ENCODE results near the gene EGFL6.

Gene EGFL6

DNA sequence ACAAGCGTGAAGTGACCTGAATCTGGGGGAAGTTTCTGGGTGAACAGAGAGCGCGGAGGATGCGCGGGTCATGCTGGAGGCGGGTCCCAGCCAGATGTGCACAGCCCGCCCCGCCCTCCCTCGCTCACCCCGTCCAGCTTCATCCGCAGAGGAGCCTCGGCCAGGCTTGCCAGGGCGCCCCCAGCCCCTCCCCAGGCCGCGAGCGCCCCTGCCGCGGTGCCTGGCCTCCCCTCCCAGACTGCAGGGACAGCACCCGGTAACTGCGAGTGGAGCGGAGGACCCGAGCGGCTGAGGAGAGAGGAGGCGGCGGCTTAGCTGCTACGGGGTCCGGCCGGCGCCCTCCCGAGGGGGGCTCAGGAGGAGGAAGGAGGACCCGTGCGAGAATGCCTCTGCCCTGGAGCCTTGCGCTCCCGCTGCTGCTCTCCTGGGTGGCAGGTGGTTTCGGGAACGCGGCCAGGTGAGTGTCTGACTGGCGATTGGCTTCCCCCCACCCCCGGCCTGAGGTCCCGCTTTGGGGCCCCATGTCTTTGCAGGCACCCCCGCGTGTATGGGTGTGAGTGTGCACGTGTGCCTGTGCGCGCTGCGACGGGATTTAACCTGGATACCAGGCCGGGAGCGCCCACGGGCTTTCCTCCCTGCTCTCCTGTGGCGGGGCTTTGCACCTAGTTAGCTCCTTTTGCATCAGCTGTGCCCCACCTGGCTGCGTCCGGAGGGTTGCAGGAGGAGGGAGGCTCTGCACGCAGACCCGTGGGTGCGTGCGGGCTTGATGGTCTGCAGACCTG lies at the start of gene EGFL6:
Gene EGFL6 (plus strand): TSS at position 123 of the 782 bp plus-strand sequence. CDS start 261 bp downstream, at position 384.
- Histone ChIP-seq H2AFZ (ENCODE audit: low read length, unreplicated experiment) (no peak within 1 kb of the TSS), H3K79me2 (ENCODE audit: control insufficient read depth, insufficient read depth, low read length, unreplicated experiment) (no peaks in the 10 kb centered on the region), H3K27me3 (ENCODE audit: insufficient read depth, low read length) (peaks cover 89% of the 10 kb centered on the region), H3K4me1 (ENCODE audit: control insufficient read depth, insufficient read depth, low read length, unreplicated experiment) (no peaks in the 10 kb centered on the region), H3K36me3 (ENCODE audit: insufficient read depth, low read length) (no peaks in the 10 kb centered on the region), H3K4me3 (ENCODE audit: low read depth, low read length) (no peak within 1 kb of the TSS), H3K27ac (ENCODE audit: low read depth, low read length) (no peak within 1 kb of the TSS)

GRCh38 chrX:13520351-13520750 lies 49.0 kb upstream of the EGFL6 start:
- Histone ChIP-seq H2AFZ (ENCODE audit: low read length, unreplicated experiment) (no peak overlapping the region), H3K27me3 (ENCODE audit: insufficient read depth, low read length) (peaks cover 18% of the 10 kb centered on the region; the same call in 1 of the 2 replicates), H3K27ac (ENCODE audit: low read depth, low read length) (no peak overlapping the region), H3K79me2 (ENCODE audit: control insufficient read depth, insufficient read depth, low read length, unreplicated experiment) (no peaks in the 10 kb centered on the region), H3K4me3 (ENCODE audit: low read depth, low read length) (no peak overlapping the region), H3K36me3 (ENCODE audit: insufficient read depth, low read length) (no peaks in the 10 kb centered on the region), H3K4me1 (ENCODE audit: control insufficient read depth, insufficient read depth, low read length, unreplicated experiment) (peaks cover 6% of the 10 kb centered on the region)

DNA sequence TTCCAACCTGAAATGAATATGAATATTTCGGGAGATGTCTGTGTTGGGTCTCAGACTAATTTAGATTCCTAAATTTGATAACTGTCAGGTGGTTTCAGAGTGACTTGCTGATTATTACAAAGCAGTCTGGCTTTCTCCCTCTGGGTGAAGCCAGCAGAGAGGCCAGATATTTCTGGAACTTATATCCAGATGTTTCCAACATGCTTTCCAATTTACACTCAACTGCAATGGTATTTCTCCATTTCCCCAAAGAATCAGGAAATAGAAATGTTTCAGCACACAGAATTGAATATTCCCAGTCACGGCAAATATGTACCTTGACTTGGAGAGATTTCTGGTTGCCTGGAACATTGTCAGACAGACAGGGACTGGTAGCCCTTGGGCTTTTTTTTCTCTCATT lies 48.5 kb upstream of the EGFL6 start:
- H3K4me1 ChIP-seq (ENCODE audit: control insufficient read depth, insufficient read depth, low read length, unreplicated experiment) = peaks cover 6% of the 10 kb centered on the region
- H3K79me2 ChIP-seq (ENCODE audit: control insufficient read depth, insufficient read depth, low read length, unreplicated experiment) = no peaks in the 10 kb centered on the region
- no peaks in the 10 kb centered on the region for H3K36me3 ChIP-seq (ENCODE audit: insufficient read depth, low read length)
- no peak overlapping the region for H3K4me3 ChIP-seq (ENCODE audit: low read depth, low read length)
- H3K27ac ChIP-seq (ENCODE audit: low read depth, low read length) = no peak overlapping the region
- peaks cover 24% of the 10 kb centered on the region; the same call in 1 of the 2 replicates for H3K27me3 ChIP-seq (ENCODE audit: insufficient read depth, low read length)
- peak overlapping the region; percentile 14 for H2AFZ ChIP-seq (ENCODE audit: low read length, unreplicated experiment)

GRCh38 chrX:13522811-13523210 lies 46.6 kb upstream of the EGFL6 start:
- peaks cover 24% of the 10 kb centered on the region; the same call in 1 of the 2 replicates for H3K27me3 ChIP-seq (ENCODE audit: insufficient read depth, low read length)
- no peak overlapping the region for H3K4me3 ChIP-seq (ENCODE audit: low read depth, low read length)
- no peaks in the 10 kb centered on the region for H3K36me3 ChIP-seq (ENCODE audit: insufficient read depth, low read length)
- H2AFZ ChIP-seq (ENCODE audit: low read length, unreplicated experiment) = no peak overlapping the region
- no peak overlapping the region for H3K27ac ChIP-seq (ENCODE audit: low read depth, low read length)
- no peaks in the 10 kb centered on the region for H3K79me2 ChIP-seq (ENCODE audit: control insufficient read depth, insufficient read depth, low read length, unreplicated experiment)
- peaks cover 6% of the 10 kb centered on the region for H3K4me1 ChIP-seq (ENCODE audit: control insufficient read depth, insufficient read depth, low read length, unreplicated experiment)

DNA sequence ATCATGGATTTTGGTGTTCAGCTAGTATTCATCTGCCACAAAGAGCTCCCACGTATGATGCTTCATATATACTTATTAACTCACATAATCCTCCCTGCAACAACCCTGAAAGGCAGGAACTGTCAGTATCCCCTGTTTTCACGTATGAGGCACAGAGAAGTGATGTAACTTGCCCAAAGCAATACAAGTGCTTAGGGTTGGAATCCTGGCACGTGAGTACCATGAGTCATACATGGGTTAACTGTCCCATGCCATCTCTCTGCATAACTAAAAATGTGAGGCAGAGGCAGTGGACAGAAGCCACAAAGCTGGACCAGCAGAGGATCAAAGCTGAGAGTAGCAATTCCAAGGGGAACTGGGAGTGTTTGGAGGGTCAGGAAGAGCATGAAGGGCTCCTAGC lies 35.7 kb upstream of the EGFL6 start:
- no peak overlapping the region for H2AFZ ChIP-seq (ENCODE audit: low read length, unreplicated experiment)
- no peak overlapping the region for H3K4me3 ChIP-seq (ENCODE audit: low read depth, low read length)
- no peaks in the 10 kb centered on the region for H3K79me2 ChIP-seq (ENCODE audit: control insufficient read depth, insufficient read depth, low read length, unreplicated experiment)
- no peaks in the 10 kb centered on the region for H3K27me3 ChIP-seq (ENCODE audit: insufficient read depth, low read length)
- H3K36me3 ChIP-seq (ENCODE audit: insufficient read depth, low read length) = no peaks in the 10 kb centered on the region
- H3K27ac ChIP-seq (ENCODE audit: low read depth, low read length) = no peak overlapping the region
- peaks cover 11% of the 10 kb centered on the region for H3K4me1 ChIP-seq (ENCODE audit: control insufficient read depth, insufficient read depth, low read length, unreplicated experiment)

DNA sequence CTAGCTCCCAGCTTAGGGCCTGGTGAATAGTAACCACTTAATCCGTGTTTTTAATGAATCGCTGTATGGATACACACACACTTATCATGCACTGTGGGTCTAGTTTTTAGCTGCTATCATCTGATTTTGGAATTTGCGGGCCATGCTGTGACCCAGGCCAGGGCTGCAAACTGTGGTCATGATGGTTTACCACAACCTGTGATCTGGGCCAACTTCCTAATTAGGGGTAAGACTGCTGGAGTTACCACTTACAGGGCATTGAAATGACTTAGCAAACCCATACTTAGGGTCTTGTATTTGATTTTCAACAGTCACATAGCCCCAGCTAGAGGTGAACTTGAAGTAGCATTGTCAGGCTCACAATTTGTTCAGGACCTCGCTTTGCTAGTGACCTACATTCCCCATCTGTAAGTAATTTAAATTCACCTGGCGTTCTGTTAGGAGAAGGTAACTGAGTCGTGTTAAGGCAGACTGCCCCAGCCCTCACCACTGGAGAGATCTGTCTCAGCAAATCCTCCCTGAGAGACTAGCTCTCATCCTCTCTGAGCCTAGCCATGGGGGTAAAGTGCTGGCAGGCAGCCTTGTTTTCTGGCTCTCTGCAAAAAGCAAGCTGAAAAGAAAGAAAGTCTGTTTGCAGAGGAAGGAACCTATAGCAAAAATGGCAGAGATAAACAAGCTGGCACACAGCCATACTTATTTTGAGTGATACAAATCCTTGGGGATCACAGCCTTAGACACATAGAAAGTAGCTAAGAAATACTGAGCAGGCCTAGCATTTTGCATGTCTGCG lies 33.8 kb upstream of the EGFL6 start:
- no peaks in the 10 kb centered on the region for H3K27me3 ChIP-seq (ENCODE audit: insufficient read depth, low read length)
- H2AFZ ChIP-seq (ENCODE audit: low read length, unreplicated experiment) = no peak overlapping the region
- no peaks in the 10 kb centered on the region for H3K36me3 ChIP-seq (ENCODE audit: insufficient read depth, low read length)
- no peak overlapping the region for H3K4me3 ChIP-seq (ENCODE audit: low read depth, low read length)
- H3K4me1 ChIP-seq (ENCODE audit: control insufficient read depth, insufficient read depth, low read length, unreplicated experiment) = peaks cover 11% of the 10 kb centered on the region
- H3K27ac ChIP-seq (ENCODE audit: low read depth, low read length) = no peak overlapping the region
- no peaks in the 10 kb centered on the region for H3K79me2 ChIP-seq (ENCODE audit: control insufficient read depth, insufficient read depth, low read length, unreplicated experiment)

- H3K4me1 ChIP-seq (ENCODE audit: control insufficient read depth, insufficient read depth, low read length, unreplicated experiment) = peaks cover 11% of the 10 kb centered on the region
- H2AFZ ChIP-seq (ENCODE audit: low read length, unreplicated experiment) = no peak overlapping the region
- no peak overlapping the region for H3K27ac ChIP-seq (ENCODE audit: low read depth, low read length)
- H3K27me3 ChIP-seq (ENCODE audit: insufficient read depth, low read length) = no peaks in the 10 kb centered on the region
- no peaks in the 10 kb centered on the region for H3K36me3 ChIP-seq (ENCODE audit: insufficient read depth, low read length)
- H3K4me3 ChIP-seq (ENCODE audit: low read depth, low read length) = no peak overlapping the region
- H3K79me2 ChIP-seq (ENCODE audit: control insufficient read depth, insufficient read depth, low read length, unreplicated experiment) = no peaks in the 10 kb centered on the region
These were observed 32.9 kb upstream of the EGFL6 start for GRCh38 chrX:13536551-13536950.

DNA sequence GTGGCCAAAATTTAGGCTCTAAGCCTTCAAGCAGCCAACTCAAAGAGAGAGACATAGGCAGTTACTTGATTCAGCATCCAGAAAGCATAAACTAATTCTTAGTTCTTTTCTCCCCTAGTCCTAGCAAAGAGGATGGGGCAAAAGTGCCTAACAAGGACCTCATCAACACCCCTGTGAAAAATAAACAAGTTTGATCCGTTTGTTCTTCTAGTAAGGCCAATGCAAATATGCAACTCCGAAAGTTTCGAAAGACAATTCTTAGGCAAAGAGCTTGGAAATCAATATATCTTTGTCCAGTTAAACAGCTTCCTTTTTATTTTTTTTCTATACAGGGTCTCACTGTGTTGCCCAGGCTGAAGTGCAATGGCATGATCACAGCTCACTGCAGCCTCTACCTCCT lies 31.0 kb upstream of the EGFL6 start:
- Histone ChIP-seq H3K4me3 (ENCODE audit: low read depth, low read length) (no peak overlapping the region), H3K36me3 (ENCODE audit: insufficient read depth, low read length) (no peaks in the 10 kb centered on the region), H3K27me3 (ENCODE audit: insufficient read depth, low read length) (no peaks in the 10 kb centered on the region), H2AFZ (ENCODE audit: low read length, unreplicated experiment) (no peak overlapping the region), H3K79me2 (ENCODE audit: control insufficient read depth, insufficient read depth, low read length, unreplicated experiment) (no peaks in the 10 kb centered on the region), H3K27ac (ENCODE audit: low read depth, low read length) (no peak overlapping the region), H3K4me1 (ENCODE audit: control insufficient read depth, insufficient read depth, low read length, unreplicated experiment) (peaks cover 8% of the 10 kb centered on the region)

- Histone ChIP-seq H3K27me3 (ENCODE audit: insufficient read depth, low read length) (no peaks in the 10 kb centered on the region), H3K4me3 (ENCODE audit: low read depth, low read length) (no peak overlapping the region), H3K4me1 (ENCODE audit: control insufficient read depth, insufficient read depth, low read length, unreplicated experiment) (no peaks in the 10 kb centered on the region), H3K36me3 (ENCODE audit: insufficient read depth, low read length) (no peaks in the 10 kb centered on the region), H3K27ac (ENCODE audit: low read depth, low read length) (no peak overlapping the region), H3K79me2 (ENCODE audit: control insufficient read depth, insufficient read depth, low read length, unreplicated experiment) (no peaks in the 10 kb centered on the region), H2AFZ (ENCODE audit: low read length, unreplicated experiment) (no peak overlapping the region)
These were observed 28.8 kb upstream of the EGFL6 start for GRCh38 chrX:13540602-13541001.

DNA sequence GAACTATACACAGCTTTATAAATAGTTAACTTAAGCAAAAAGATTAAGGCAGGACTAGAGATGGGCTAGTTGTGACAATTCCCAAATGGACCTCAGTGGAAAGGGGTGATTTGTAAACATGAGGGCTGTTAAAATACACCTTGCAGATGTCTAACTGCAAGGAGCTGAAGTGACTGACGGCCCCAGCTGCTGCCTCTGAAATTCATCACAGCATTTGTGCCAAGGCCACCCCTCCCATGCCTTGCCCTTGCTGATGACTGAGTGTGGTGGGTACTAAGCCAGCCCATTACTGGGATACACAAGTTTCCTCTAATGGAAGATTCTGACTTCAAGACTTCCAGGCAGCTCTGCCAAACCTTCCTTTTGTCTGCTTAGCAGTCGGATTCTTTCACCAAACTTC lies 23.7 kb upstream of the EGFL6 start:
- peaks cover 17% of the 10 kb centered on the region; the same call in 1 of the 2 replicates for H3K27me3 ChIP-seq (ENCODE audit: insufficient read depth, low read length)
- H3K4me3 ChIP-seq (ENCODE audit: low read depth, low read length) = no peak overlapping the region

More for the DNA sequence above, 23.7 kb upstream of the EGFL6 start:
- Histone ChIP-seq H2AFZ (ENCODE audit: low read length, unreplicated experiment) (no peak overlapping the region), H3K36me3 (ENCODE audit: insufficient read depth, low read length) (no peaks in the 10 kb centered on the region), H3K4me1 (ENCODE audit: control insufficient read depth, insufficient read depth, low read length, unreplicated experiment) (no peaks in the 10 kb centered on the region), H3K79me2 (ENCODE audit: control insufficient read depth, insufficient read depth, low read length, unreplicated experiment) (no peaks in the 10 kb centered on the region), H3K27ac (ENCODE audit: low read depth, low read length) (no peak overlapping the region)
